Body of pancreas (tissue), 4 donors: ENCODE data around the gene TUT7.
"Not testable (repeated sequence)": the region's sequence is repeated elsewhere in the genome, so short reads cannot be mapped to it uniquely, and the experiment has no call there.

ENCODE experiments used
- CTCF ChIP-seq, 7 experiments: fragments of 450-650 bp in 4 of 7; fragments of 200-600 bp in 3 of 7; sonication (generic) in 3 of 7; IDR thresholded peaks; one replicate each; pipeline ENCODE4 v1.5.1; 2016 to 2019; ENCODE audit warnings: antibody characterized with exemption in 7 of 7
- POLR2A ChIP-seq, 3 donors: fragments of 450-650 bp; IDR thresholded peaks; one replicate each; pipeline ENCODE4 v1.6.1; 2016; ENCODE audit warnings: antibody characterized with exemption in 3 of 3, mild to moderate bottlenecking in 2 of 3

DNA sequence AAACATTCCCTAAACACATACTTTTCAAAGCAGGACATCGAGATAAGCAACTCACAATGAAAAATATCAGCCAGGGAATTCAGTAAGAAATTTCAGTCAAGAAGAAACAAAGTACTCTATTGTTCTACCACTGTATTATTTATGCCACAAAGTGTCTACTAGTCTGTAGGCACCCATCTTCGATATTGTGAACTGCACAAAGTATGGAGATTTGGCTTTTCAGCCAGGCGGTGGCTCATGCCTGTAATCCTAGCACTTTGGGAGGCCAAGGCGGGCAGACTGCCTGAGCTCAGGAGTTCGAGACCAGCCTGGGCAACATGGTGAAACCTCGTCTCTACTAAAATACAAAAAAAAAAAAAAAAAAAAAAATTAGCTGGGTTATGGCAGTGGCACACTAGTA is 63.9 kb downstream of the TUT7 start:
- not testable (repeated sequence) for TF ChIP-seq POLR2A, CTCF (IDR thresholded peaks at IDR 0.05)
